Uterus (tissue), 2 donors: ENCODE measurements around the gene ZNF225.

Experiments used
- CTCF ChIP-seq, 4 experiments: fragments of 200-600 bp in 2 of 4; fragments of 450-650 bp in 2 of 4; sonication (generic) in 2 of 4; IDR thresholded peaks; one replicate each; pipeline ENCODE4 v1.5.1; 2016 to 2019; ENCODE audit warnings: antibody characterized with exemption in 4 of 4, mild to moderate bottlenecking in 2 of 4, moderate library complexity in 1 of 4
- POLR2A ChIP-seq, 2 donors: fragments of 450-650 bp; IDR thresholded peaks; one replicate each; pipeline ENCODE4 v1.6.1; 2016; ENCODE audit warnings: antibody characterized with exemption in 2 of 2, mild to moderate bottlenecking in 1 of 2, moderate library complexity in 1 of 2

- TF ChIP-seq CTCF (IDR thresholded peaks at IDR 0.05) (peak in 3 of 4 experiments; percentile 9 to 20 (median 17)), POLR2A (IDR thresholded peaks at IDR 0.05) (peak in 1 of 2 donors; percentile 23)
These were observed at the start of gene ZNF225 for GRCh38 chr19:44113138-44113783.
